ENCODE measurements around the gene ACTR2. TPM values are rescaled to one million over a fixed set of nuclear protein-coding genes. Genes with fewer than 3 reads are reported as not detected.
A peak's percentile ranks its signal among the peaks of the same experiment; 100 is the strongest.

ACTR2 gene
- total RNA-seq, 2 donors from 2014 or later = 254 to 256 TPM

- Mint-ChIP-seq H3K4me1 (no peaks in the 10 kb centered on the region), H3K27ac (no peak overlapping the region), H3K4me3 (no peak overlapping the region), H3K9me3 (no peaks in the 10 kb centered on the region), H3K36me3 (ENCODE audit: low read depth) (peaks cover 64% of the 10 kb centered on the region), H3K27me3 (ENCODE audit: insufficient read depth) (no peaks in the 10 kb centered on the region)
- TF ChIP-seq CTCF (conservative IDR thresholded peaks at IDR 0.05) = no peak
- Histone ChIP-seq H3K27me3 (ENCODE audit: control insufficient read depth, insufficient read depth, low read length, poor library complexity, severe bottlenecking) (no peaks in the 10 kb centered on the region), H3K27ac (ENCODE audit: low read depth, low read length) (no peak overlapping the region), H3K4me1 (ENCODE audit: control insufficient read depth, insufficient read depth, low read length) (no peaks in the 10 kb centered on the region), H3K9me3 (ENCODE audit: control insufficient read depth, low read length) (no peaks in the 10 kb centered on the region), H3K9ac (ENCODE audit: extremely low read depth, low read length, poor library complexity, severe bottlenecking) (no peak overlapping the region), H3K4me3 (ENCODE audit: low read length) (no peak overlapping the region), H3K36me3 (ENCODE audit: control insufficient read depth, insufficient read depth, low read length) (peaks cover 66% of the 10 kb centered on the region)
- WGBS, 2 experiments (ENCODE audit: insufficient coverage in 1 of 2, insufficient read length in 1 of 2) = 92% methylated on average over 1 of the region's 1 CpG; no CpG with 5 or more reads in 1 of the 2 experiments
- no peak for DNase-seq
Measured at GRCh38 chr2:65319674-65320041, 92.0 kb downstream of the ACTR2 start.

GRCh38 chr2:65320042-65320725 lies 92.6 kb downstream of the ACTR2 start:
- Mint-ChIP-seq H3K27me3 (ENCODE audit: insufficient read depth) (no peaks in the 10 kb centered on the region), H3K4me1 (no peaks in the 10 kb centered on the region), H3K27ac (no peak overlapping the region), H3K9me3 (no peaks in the 10 kb centered on the region), H3K36me3 (ENCODE audit: low read depth) (peaks cover 62% of the 10 kb centered on the region), H3K4me3 (no peak overlapping the region)
- WGBS, 2 experiments (ENCODE audit: insufficient coverage in 1 of 2, insufficient read length in 1 of 2) = 91 to 93% methylated on average over 8 to 9 of the region's 9 CpGs
- no peaks in the 10 kb centered on the region for H3K27me3 ChIP-seq (ENCODE audit: control insufficient read depth, insufficient read depth, low read length, poor library complexity, severe bottlenecking)
- H3K36me3 ChIP-seq (ENCODE audit: control insufficient read depth, insufficient read depth, low read length) = peaks cover 66% of the 10 kb centered on the region
- H3K27ac ChIP-seq (ENCODE audit: low read depth, low read length) = no peak overlapping the region
- no peak overlapping the region for H3K4me3 ChIP-seq (ENCODE audit: low read length)
- no peaks in the 10 kb centered on the region for H3K4me1 ChIP-seq (ENCODE audit: control insufficient read depth, insufficient read depth, low read length)
- peak; percentile 69 for DNase-seq
- H3K9me3 ChIP-seq (ENCODE audit: control insufficient read depth, low read length) = no peaks in the 10 kb centered on the region
- H3K9ac ChIP-seq (ENCODE audit: extremely low read depth, low read length, poor library complexity, severe bottlenecking) = no peak overlapping the region
- peak; percentile 67 for TF ChIP-seq CTCF (conservative IDR thresholded peaks at IDR 0.05)

Other genes with a start within 250 kb of the ACTR2 start
- gene SLC1A4, start 238.4 kb upstream of the ACTR2 start, total RNA-seq = 1 to 10 TPM in 1 of 2 donors, under 1 TPM in 1; 0.07 to 1.9 TPM
- gene CEP68, start 171.4 kb upstream of the ACTR2 start, total RNA-seq = 10 to 100 TPM; 13.7 to 17.7 TPM
- 100 to 1,000 TPM; 122 to 125 TPM for gene RAB1A, start 97.7 kb upstream of the ACTR2 start, total RNA-seq
- 10 to 100 TPM; 60.3 to 70.1 TPM for gene SPRED2, start 204.8 kb downstream of the ACTR2 start, total RNA-seq